B cell (primary cell): Measurements from ENCODE around the gene TCEA3. TPM values are rescaled to one million over a fixed set of nuclear protein-coding genes. Genes with fewer than 3 reads are reported as not detected.

Experiments used
- ATAC-seq: fragments of 200-7000 bp; cut with Tn5 transposase; one replicate; pipeline ENCODE4 v1.10.0; 2021; ENCODE audit warnings: low read depth, mild to moderate bottlenecking, moderate number of reproducible peaks, moderate library complexity
- CTCF ChIA-PET: fragments of 350-600 bp; sonication (Branson Sonifier 250); formaldehyde crosslinking; loops from one replicate; lab custom pipeline; 2021; ENCODE audit warnings: antibody characterized with exemption, inconsistent platforms; lab: Charles Lee
- POLR2A ChIA-PET: fragments of 350-600 bp; sonication (Branson Sonifier 250); formaldehyde crosslinking; loops from one replicate; lab custom pipeline; 2021; ENCODE audit warnings: antibody characterized with exemption; lab: Charles Lee
- DNase-seq: peaks from one replicate; pipeline ENCODE4 v3.0.0; 2013
- H2AFZ ChIP-seq: 2 replicates; pipeline ENCODE4 v1.6.1; 2012; ENCODE audit warnings: mild to moderate bottlenecking, low read depth, low read length; ENCODE audit not compliant: insufficient read depth, poor library complexity, severe bottlenecking
- H3K27ac ChIP-seq, 2 donors: 1 replicate in 1 of 2; 2 replicates in 1 of 2; pipeline ENCODE4 v1.5.1; 2012 to 2013; ENCODE audit warnings: low read length in 2 of 2, mild to moderate bottlenecking in 2 of 2, moderate library complexity in 1 of 2
- H3K27me3 ChIP-seq, 4 experiments: fragments of 200-600 bp in 1 of 4; sonication (generic) in 1 of 4; replicated peaks in 1 of 4; 1 replicate in 2 of 4; 2 replicates in 2 of 4; pipeline versions ENCODE4 v1.6.1 to v1.7.0; 2013 to 2016; ENCODE audit warnings: low read length in 3 of 4, mild to moderate bottlenecking in 2 of 4, mixed read lengths in 1 of 4, moderate library complexity in 1 of 4; ENCODE audit not compliant: insufficient read depth in 4 of 4, control insufficient read depth in 3 of 4; ENCODE audit errors: control extremely low read depth in 1 of 4
- H3K36me3 ChIP-seq, 2 experiments: replicated peaks in 1 of 2; 1 replicate in 1 of 2; 2 replicates in 1 of 2; pipeline versions ENCODE4 v1.6.1 to v1.7.1; 2013; ENCODE audit warnings: low read length in 1 of 2; ENCODE audit not compliant: insufficient read depth in 2 of 2, control insufficient read depth in 1 of 2; ENCODE audit errors: control extremely low read depth in 1 of 2, extremely low read depth in 1 of 2
- H3K4me1 ChIP-seq, 2 donors: fragments of 200-600 bp in 1 of 2; sonication (generic) in 1 of 2; 1 replicate in 1 of 2; 2 replicates in 1 of 2; pipeline versions ENCODE4 v1.5.1 to v1.6.1; 2013 to 2017; ENCODE audit warnings: low read length in 2 of 2; ENCODE audit not compliant: control insufficient read depth in 2 of 2, insufficient read depth in 2 of 2
- H3K4me2 ChIP-seq: replicated peaks from 2 replicates; pipeline ENCODE3; 2012; ENCODE audit warnings: mild to moderate bottlenecking, low read depth, low read length; ENCODE audit not compliant: poor library complexity, severe bottlenecking
- H3K4me3 ChIP-seq, 5 experiments: fragments of 200-600 bp in 1 of 5; sonication (generic) in 1 of 5; 1 replicate in 3 of 5; 2 replicates in 2 of 5; pipeline versions ENCODE4 v1.5.1 to v1.7.0; 2011 to 2016; ENCODE audit warnings: low read length in 4 of 5, mild to moderate bottlenecking in 4 of 5, low read depth in 2 of 5, control low read depth in 1 of 5, moderate library complexity in 1 of 5; ENCODE audit not compliant: insufficient read depth in 1 of 5; ENCODE audit errors: control extremely low read depth in 1 of 5, extremely low read depth in 1 of 5
- H3K79me2 ChIP-seq: fragments of 200-600 bp; sonication (generic); one replicate; pipeline ENCODE4 v1.6.0; 2016; ENCODE audit warnings: low read length; ENCODE audit not compliant: control insufficient read depth, insufficient read depth
- H3K9ac ChIP-seq: fragments of 200-600 bp; sonication (generic); 2 replicates; pipeline ENCODE4 v1.6.1; 2017; ENCODE audit warnings: mild to moderate bottlenecking, low read length, moderate library complexity
- H3K9me3 ChIP-seq, 3 donors: one replicate each; pipeline versions ENCODE4 v1.6.1 to v1.7.1; 2013; ENCODE audit warnings: low read length in 2 of 3; ENCODE audit not compliant: control insufficient read depth in 2 of 3, insufficient read depth in 1 of 3; ENCODE audit errors: control extremely low read depth in 1 of 3
- H4K20me1 ChIP-seq: 2 replicates; pipeline ENCODE4 v1.6.0; 2012; ENCODE audit warnings: mild to moderate bottlenecking, low read length; ENCODE audit not compliant: insufficient read depth, control insufficient read depth, poor library complexity, severe bottlenecking
- H3K27ac Mint-ChIP-seq: one replicate; pipeline ENCODE4 v1.8.0; 2021; ENCODE audit warnings: mixed read lengths
- H3K27me3 Mint-ChIP-seq: one replicate; pipeline ENCODE4 v1.8.0; 2021; ENCODE audit warnings: mixed read lengths
- H3K4me1 Mint-ChIP-seq: one replicate; pipeline ENCODE4 v1.8.0; 2021; ENCODE audit warnings: mixed read lengths
- H3K4me3 Mint-ChIP-seq: one replicate; pipeline ENCODE4 v1.8.0; 2021; ENCODE audit warnings: mixed read lengths
- H3K9me3 Mint-ChIP-seq: one replicate; pipeline ENCODE4 v1.8.0; 2022; ENCODE audit warnings: mixed read lengths; ENCODE audit not compliant: insufficient read depth
- CTCF ChIP-seq: fragments of 200-600 bp; IDR thresholded peaks from one replicate; pipeline ENCODE4 v1.8.0; 2022; ENCODE audit warnings: antibody characterized with exemption, mild to moderate bottlenecking
- EZH2 ChIP-seq: IDR thresholded peaks from 2 replicates; pipeline ENCODE4 v1.6.1; 2012; ENCODE audit warnings: borderline replicate concordance, low read depth, mild to moderate bottlenecking, moderate library complexity, low read length; ENCODE audit not compliant: insufficient read depth, poor library complexity, severe bottlenecking
- WGBS: methylation state at CpG from one replicate; pipeline ENCODE4 v1.1.5; 2013; ENCODE audit warnings: missing lambda C conversion rate; ENCODE audit not compliant: insufficient coverage; 5-methylcytosine and 5-hydroxymethylcytosine counted together
- intact Hi-C: fragments of 100-400 bp; cut with micrococcal nuclease; formaldehyde crosslinking; loops from one replicate; pipeline ENCODE4 v1.10.0; 2022
- polyA plus RNA-seq: library from polyadenylated mRNA; depleted of rRNA; stranded (reverse); fragments of >200 nt; gene quantifications from 2 replicates; pipeline ENCODE4 v1.2.3, GENCODE V29; 2012
- total RNA-seq, 2 donors: library from RNA; stranded (reverse); fragments of 120-200 nt in 1 of 2; gene quantifications; 1 replicate in 1 of 2; 2 replicates in 1 of 2; pipeline versions ENCODE4 v1.2.3 to v1.2.4, GENCODE V29; 2013 to 2022

The TCEA3 gene
- total and polyA plus RNA-seq, 2 donors (not counting 1 experiment from before 2014, with no cell fraction given) = 0.22 TPM; not detected in 1

GRCh38 chr1:23448846-23449245 is 24.3 kb upstream of the TCEA3 start:
- Mint-ChIP-seq H3K9me3 (no peaks in the 10 kb centered on the region), H3K4me3 (no peak overlapping the region), H3K4me1 (no peaks in the 10 kb centered on the region), H3K27ac (no peak overlapping the region), H3K27me3 (no peaks in the 10 kb centered on the region)
- Histone ChIP-seq H2AFZ (no peak overlapping the region), H3K27ac (no peak overlapping the region), H3K79me2 (no peaks in the 10 kb centered on the region), H3K4me2 (no peak overlapping the region), H3K9me3 (no peaks in the 10 kb centered on the region), H3K4me1 (no peaks in the 10 kb centered on the region), H3K27me3 (no peaks in the 10 kb centered on the region), H3K36me3 (no peaks in the 10 kb centered on the region), H3K4me3 (no peak overlapping the region), H3K9ac (no peak overlapping the region), H4K20me1 (no peaks in the 10 kb centered on the region)
- ChIA-PET CTCF (no interaction called here), POLR2A (no interaction called here)
- intact Hi-C loops = no loop called here
- DNase-seq (no peak), ATAC-seq (no peak)
- TF ChIP-seq EZH2 (no peak), CTCF (no peak)
- WGBS = no CpG with 5 or more reads among the region's 1 CpG

- Mint-ChIP-seq H3K4me3 (no peak overlapping the region), H3K9me3 (no peaks in the 10 kb centered on the region), H3K27ac (no peak overlapping the region), H3K27me3 (no peaks in the 10 kb centered on the region), H3K4me1 (no peaks in the 10 kb centered on the region)
- H3K4me1 ChIP-seq = no peaks in the 10 kb centered on the region
- H3K9ac ChIP-seq = no peak overlapping the region
- TF ChIP-seq CTCF = no peak
- TF ChIP-seq EZH2 = no peak
- no peak for ATAC-seq
- H3K4me3 ChIP-seq = no peak overlapping the region
- no peak for DNase-seq
- no peaks in the 10 kb centered on the region for H3K36me3 ChIP-seq
- no peaks in the 10 kb centered on the region for H3K79me2 ChIP-seq
- H2AFZ ChIP-seq = no peak overlapping the region
- no peak overlapping the region for H3K27ac ChIP-seq
- no peaks in the 10 kb centered on the region for H4K20me1 ChIP-seq
- intact Hi-C loops = no loop called here
- H3K9me3 ChIP-seq = no peaks in the 10 kb centered on the region
- ChIA-PET CTCF (interaction anchor here (0.6 kb wide), 1 partner anchor 398 kb away, joined by 6 read pairs; no protein-coding TSS in a partner anchor), POLR2A (no interaction called here)
- WGBS = 94% methylated on average over 8 of the region's 8 CpGs
- no peak overlapping the region for H3K4me2 ChIP-seq
- H3K27me3 ChIP-seq = no peaks in the 10 kb centered on the region
These were observed 22.2 kb upstream of the TCEA3 start for GRCh38 chr1:23446661-23447310.
